Neutrophil (primary cell): ENCODE measurements around the gene LITAF.

Experiments
- H3K27ac ChIP-seq: fragments of 200-600 bp; sonication (generic); 2 replicates; pipeline ENCODE4 v1.5.1; 2016; ENCODE audit warnings: mild to moderate bottlenecking, moderate library complexity
- H3K27me3 ChIP-seq: fragments of 200-600 bp; sonication (generic); 2 replicates; pipeline ENCODE4 v1.6.0; 2016; ENCODE audit warnings: mild to moderate bottlenecking
- H3K36me3 ChIP-seq: fragments of 200-600 bp; sonication (generic); 2 replicates; pipeline ENCODE4 v1.5.1; 2017
- H3K4me1 ChIP-seq, 2 experiments: fragments of 200-600 bp in 1 of 2; sonication (generic) in 1 of 2; 1 replicate in 1 of 2; 2 replicates in 1 of 2; pipeline versions ENCODE4 v1.5.1 to v1.6.1; 2013 to 2016; ENCODE audit warnings: low read depth in 1 of 2, low read length in 1 of 2, mild to moderate bottlenecking in 1 of 2, moderate library complexity in 1 of 2; ENCODE audit not compliant: control insufficient read depth in 1 of 2, insufficient read depth in 1 of 2
- H3K4me3 ChIP-seq, 2 experiments: fragments of 200-600 bp in 1 of 2; sonication (generic) in 1 of 2; 1 replicate in 1 of 2; 2 replicates in 1 of 2; pipeline ENCODE4 v1.5.1; 2013 to 2016; ENCODE audit warnings: low read depth in 1 of 2, low read length in 1 of 2, mild to moderate bottlenecking in 1 of 2, moderate library complexity in 1 of 2
- H3K9me3 ChIP-seq: fragments of 200-600 bp; sonication (generic); 2 replicates; pipeline ENCODE4 v1.5.1; 2016
- TF ChIP-seq, protein P1 (sequence below): fragments of 200-600 bp; sonication (generic); IDR thresholded peaks from 2 replicates; pipeline ENCODE4 v1.5.1; 2016; ENCODE audit warnings: antibody characterized with exemption

Gene LITAF

GRCh38 chr16:11601911-11602310 is 15.2 kb upstream of the LITAF start:
- H3K36me3 ChIP-seq: no peaks in the 10 kb centered on the region
- no peaks in the 10 kb centered on the region for H3K27me3 ChIP-seq
- TF ChIP-seq, protein P1, sequence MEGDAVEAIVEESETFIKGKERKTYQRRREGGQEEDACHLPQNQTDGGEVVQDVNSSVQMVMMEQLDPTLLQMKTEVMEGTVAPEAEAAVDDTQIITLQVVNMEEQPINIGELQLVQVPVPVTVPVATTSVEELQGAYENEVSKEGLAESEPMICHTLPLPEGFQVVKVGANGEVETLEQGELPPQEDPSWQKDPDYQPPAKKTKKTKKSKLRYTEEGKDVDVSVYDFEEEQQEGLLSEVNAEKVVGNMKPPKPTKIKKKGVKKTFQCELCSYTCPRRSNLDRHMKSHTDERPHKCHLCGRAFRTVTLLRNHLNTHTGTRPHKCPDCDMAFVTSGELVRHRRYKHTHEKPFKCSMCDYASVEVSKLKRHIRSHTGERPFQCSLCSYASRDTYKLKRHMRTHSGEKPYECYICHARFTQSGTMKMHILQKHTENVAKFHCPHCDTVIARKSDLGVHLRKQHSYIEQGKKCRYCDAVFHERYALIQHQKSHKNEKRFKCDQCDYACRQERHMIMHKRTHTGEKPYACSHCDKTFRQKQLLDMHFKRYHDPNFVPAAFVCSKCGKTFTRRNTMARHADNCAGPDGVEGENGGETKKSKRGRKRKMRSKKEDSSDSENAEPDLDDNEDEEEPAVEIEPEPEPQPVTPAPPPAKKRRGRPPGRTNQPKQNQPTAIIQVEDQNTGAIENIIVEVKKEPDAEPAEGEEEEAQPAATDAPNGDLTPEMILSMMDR: no peak
- H3K4me1 ChIP-seq: peaks cover 73 to 83% of the 10 kb centered on the region in 2 experiments
- no peaks in the 10 kb centered on the region for H3K9me3 ChIP-seq
- peak overlapping the region; percentile 100 for H3K27ac ChIP-seq
- no peak overlapping the region for H3K4me3 ChIP-seq

- TF ChIP-seq, protein P1: no peak
- Histone ChIP-seq H3K4me3 (no peak overlapping the region), H3K4me1 (peaks cover 73 to 83% of the 10 kb centered on the region in 2 experiments), H3K36me3 (no peaks in the 10 kb centered on the region), H3K9me3 (no peaks in the 10 kb centered on the region), H3K27me3 (no peaks in the 10 kb centered on the region), H3K27ac (peak overlapping the region; percentile 100)
These were observed 14.7 kb upstream of the LITAF start for GRCh38 chr16:11601425-11601824.

- Histone ChIP-seq H3K4me3 (peak overlapping the region; percentile 54 to 59), H3K27me3 (no peaks in the 10 kb centered on the region), H3K36me3 (no peaks in the 10 kb centered on the region), H3K27ac (peak overlapping the region; percentile 100), H3K9me3 (no peaks in the 10 kb centered on the region), H3K4me1 (peaks cover 71 to 82% of the 10 kb centered on the region in 2 experiments)
- TF ChIP-seq, protein P1: no peak
These were observed 12.9 kb upstream of the LITAF start for GRCh38 chr16:11599579-11599978.

DNA sequence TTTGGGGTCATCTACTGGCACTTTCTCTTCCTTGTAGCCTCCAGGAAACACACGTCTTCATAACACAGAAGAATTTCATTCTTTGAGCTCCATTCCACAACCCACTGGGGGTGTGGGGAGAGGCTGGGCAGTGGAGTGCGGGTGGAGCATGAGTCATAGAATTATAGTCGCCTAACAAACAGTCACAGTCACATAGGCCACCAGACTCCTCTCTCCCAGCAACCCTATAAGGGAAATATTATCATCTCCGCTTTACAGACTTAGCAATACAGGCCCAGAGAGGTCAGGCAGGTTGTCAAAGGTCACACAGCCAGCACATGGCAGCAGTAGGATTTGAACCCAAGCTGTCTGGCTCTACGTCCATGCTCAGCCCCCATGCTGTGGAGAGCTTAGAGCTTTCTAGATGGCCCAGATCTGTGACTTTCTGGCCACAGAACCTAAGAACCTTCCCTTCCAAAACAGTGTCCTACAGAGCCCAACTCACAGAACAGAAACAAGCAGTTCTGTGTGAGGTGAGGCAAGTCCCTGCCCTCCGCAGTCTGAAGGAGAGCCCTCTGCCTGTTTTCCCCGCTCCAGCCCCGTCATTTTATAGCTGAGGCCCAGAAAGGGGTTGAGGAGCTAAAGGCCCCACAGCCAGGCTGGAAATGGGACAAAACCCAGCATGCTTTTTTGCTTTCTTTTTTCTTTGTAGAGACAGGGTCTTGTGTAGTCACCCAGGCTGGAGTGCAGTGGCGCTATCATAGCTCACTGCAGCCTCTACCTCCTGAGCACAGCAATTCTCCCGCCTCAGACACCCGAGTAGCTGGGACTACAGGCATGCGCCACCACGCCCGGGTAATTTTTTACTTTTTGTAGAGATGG is 10.7 kb upstream of the LITAF start:
- Histone ChIP-seq H3K27me3 (no peaks in the 10 kb centered on the region), H3K4me3 (peak overlapping the region; percentile 54 to 59), H3K9me3 (no peaks in the 10 kb centered on the region), H3K27ac (peak overlapping the region; percentile 100), H3K36me3 (no peaks in the 10 kb centered on the region), H3K4me1 (peaks cover 78 to 92% of the 10 kb centered on the region in 2 experiments)
- TF ChIP-seq, protein P1: peak; percentile 10

DNA sequence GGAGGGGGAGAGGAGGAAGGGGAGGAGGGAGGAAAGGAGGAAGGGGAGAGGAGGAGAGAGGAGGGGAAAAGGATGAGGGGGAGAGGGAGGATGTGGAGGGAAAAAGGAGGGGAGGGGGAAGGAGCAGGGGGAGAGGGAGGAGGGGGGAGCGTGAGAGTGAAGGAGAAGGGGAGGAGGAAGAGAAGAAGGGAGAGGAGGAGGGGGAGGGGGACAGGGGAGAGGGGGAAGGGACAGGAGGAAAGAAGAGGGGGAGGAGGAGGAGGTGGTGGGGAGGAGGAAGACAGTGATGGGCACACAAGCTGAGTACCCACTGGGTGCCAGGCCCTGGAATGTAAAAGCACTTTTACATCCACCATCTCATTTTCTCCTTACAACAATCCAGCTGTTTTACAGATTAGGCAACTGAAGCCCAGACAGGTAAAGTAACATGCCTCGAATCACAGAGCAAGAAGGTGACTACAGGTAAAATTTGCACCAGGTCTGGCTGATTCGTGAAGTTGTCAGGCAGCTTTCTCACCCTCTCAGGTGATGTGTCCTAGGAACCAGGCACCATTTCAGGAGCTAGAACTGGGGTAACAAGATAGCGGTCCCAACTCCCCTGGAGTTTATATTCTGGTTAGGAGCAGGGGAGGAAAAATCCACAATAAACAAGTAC is 10.0 kb upstream of the LITAF start:
- TF ChIP-seq, protein P1: peak; percentile 4
- H3K27me3 ChIP-seq: no peaks in the 10 kb centered on the region
- H3K36me3 ChIP-seq: no peaks in the 10 kb centered on the region
- peak overlapping the region; percentile 100 for H3K27ac ChIP-seq
- peaks cover 81 to 85% of the 10 kb centered on the region in 2 experiments for H3K4me1 ChIP-seq
- H3K4me3 ChIP-seq: peak overlapping the region; percentile 54 to 59
- H3K9me3 ChIP-seq: no peaks in the 10 kb centered on the region
